GM18861 (cell line): ENCODE measurements around the gene RNF220.

Source experiments
- ATAC-seq: cut with Tn5 transposase; IDR thresholded peaks from one replicate; pipeline ENCODE4 v1.9.1; 2021; ENCODE audit not compliant: unreplicated experiment

RNF220 gene

GRCh38 chr1:44406737-44407429, 1.8 kb downstream of the RNF220 start:
- no peak for ATAC-seq

DNA sequence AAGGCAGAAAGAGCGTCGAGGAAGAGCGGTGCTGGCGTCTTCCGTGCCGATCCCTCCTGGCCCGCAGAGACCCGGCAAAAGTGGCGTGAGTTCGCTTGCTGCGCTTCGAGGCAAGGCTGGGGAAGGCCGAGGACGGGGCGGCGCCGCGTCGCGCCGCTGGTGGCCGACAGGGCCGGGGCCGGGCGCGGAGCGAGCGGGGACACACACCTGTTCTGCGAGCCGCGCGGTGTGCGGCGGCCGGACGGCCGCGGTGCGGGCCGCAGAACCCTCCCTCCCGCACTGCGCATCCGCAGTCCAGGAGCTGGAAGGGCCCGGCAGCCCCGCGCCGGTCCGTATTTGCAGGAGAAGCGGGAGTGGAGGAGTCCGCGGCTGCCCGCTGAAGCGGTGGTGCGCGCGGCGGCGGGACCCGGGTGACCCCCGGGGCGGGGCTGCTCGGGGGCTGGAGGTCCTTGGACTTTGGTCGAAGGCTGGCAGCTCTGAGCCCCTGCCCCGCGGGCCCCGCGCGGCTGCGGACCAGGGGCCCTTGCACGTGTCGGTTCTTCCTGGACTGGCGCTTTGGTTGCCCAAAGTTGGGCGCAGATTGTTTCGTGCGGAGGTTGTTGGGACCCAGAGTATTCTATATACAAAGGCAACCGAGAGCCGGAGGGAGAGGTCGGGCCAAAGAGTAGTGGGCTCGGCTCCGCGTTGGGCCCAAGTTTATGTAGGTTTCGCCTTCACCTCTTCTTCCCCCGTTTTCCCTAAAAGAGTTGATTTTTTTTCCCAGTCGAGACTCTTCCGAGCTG, 2.6 kb downstream of the RNF220 start:
- ATAC-seq, result no peak

- ATAC-seq, result no peak
Observed at GRCh38 chr1:44408212-44408582, 3.1 kb downstream of the RNF220 start.

DNA sequence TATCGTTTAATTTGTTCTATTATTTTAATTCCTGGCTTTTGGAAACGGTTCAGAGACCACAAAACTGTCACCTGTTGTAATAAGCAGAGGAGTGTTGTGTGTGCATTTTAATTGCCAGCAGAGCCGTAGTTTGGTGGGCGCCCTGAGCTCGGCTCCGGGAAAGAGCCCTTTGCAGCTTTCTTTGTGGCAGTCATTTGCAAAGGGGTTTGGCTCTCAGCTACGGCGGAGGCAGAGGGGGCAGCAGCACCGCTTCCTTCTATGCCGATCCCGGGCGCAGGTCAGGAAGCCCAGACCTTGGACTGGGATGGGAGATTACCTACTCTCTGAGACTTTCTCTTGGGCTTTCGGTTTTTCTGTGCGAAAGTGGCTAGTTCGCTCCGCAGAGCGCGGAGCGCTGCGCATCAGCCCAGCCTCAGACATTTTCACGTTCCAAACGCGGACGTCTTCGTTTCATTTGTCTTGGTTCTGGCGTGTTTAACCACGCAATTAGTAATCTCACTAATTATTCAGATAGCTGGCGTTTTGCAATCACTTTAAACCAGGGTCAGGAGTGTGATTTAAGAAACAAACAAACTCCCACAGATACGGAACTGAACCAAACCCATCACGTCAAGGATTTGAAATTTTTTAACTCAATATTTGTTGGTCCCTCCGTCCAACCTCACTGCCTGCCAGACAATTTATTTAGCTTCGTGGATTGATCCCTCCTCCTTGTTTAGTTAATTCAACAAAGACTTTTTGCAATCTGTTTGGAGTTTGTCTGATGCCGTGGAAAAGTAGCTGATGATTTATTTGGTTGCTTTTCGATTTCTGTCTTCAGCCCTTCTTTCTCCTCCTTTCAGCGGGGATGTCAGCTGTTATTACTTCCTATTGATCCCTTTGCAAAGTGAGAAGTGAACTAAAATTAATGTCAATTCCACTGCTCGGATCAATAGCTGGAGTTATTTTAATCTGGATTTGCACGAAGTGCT, 3.9 kb downstream of the RNF220 start:
- ATAC-seq, result no peak

GRCh38 chr1:44409757-44410156, 4.7 kb downstream of the RNF220 start:
- no peak for ATAC-seq

DNA sequence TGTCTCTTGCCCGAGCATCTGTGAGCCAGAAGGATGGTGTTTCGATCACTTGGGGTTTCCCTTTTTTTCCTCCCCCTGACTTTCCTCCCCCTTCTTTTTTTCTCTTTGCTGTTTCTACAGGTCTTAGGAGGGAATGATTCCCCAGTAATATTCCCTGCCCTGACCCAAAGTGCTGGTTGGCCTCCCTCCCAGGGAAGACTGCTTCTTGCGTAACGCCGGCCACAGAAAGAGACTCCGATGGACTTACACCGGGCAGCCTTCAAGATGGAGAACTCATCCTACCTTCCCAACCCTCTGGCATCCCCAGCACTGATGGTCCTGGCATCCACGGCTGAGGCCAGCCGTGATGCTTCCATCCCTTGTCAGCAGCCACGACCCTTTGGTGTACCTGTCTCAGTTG, 6.8 kb downstream of the RNF220 start:
- no peak for ATAC-seq

DNA sequence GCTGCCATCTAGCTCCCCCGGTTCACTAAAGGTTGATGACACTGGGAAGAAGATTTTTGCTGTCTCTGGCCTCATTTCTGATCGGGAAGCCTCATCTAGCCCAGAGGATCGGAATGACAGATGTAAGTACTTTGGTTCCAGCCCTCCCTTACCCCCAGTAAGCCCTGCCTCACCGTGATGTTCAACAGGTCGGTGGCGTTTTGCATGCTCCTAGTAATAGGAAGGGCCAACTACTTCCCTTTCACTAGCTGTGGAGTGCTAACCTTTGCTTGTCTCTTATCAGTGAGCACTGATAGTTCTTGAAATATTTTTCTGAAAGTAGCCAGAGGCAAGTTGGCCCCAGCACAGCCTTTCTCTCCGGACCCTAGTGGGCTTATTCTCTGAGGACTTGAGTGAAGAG, 7.5 kb downstream of the RNF220 start:
- ATAC-seq, result no peak

DNA sequence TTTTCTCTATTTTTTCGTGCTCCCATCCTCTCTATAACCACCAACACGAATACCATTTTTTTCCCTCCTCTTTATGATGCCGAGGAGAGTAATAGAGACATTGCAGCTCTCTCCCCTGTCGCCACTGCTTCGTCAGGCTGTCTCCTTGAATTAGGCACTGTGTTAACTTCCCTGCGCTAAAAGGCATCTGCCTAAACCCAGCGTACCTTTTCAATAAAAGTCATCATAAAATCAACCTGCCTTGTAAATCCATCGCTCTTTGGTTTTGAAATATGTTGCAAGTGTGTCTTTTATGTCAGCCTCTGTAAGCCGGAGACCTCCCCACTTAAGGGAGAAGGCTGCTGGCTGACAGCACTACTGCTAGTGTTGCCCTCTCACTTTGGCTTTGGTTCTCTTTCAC, 8.7 kb downstream of the RNF220 start:
- ATAC-seq, result no peak

DNA sequence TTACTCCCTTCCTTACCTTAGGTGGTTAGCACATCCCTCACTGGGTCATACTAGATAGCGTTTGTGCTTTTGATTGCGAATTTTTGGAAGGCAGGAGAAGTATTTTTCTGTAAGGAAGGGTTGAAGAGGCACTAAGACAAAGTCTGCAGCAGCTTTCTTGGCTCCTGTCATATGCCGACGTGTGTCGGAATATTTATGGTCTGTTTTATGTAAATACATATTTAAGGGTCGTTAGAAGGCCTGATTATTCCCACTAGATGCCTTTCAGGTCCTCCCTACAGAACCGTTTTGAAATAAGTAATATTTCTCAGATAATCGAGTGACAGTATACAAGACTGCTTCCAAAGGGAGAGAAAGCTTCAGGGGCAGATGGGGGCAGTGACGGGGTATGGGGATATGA, 10.0 kb downstream of the RNF220 start:
- ATAC-seq, result no peak

DNA sequence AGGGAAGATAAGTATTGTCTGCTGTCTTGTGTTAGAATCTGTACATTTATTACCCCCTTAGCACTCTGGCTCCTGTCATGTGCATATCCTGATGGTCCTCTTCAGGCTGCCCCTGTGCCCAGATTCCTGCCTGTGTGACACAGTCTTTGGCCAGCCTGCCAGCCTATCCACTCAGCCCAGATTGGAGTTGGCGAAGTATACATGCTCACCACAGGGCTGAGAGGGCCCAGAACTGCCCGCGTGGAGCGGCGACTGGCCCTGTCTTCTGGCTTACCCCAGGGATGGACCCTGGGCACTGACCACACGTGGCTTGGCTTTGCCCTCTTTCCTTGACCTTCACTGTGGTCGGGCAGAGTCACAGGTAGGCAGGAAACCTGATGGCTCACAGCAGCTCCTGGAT, 11.4 kb downstream of the RNF220 start:
- ATAC-seq, result no peak

DNA sequence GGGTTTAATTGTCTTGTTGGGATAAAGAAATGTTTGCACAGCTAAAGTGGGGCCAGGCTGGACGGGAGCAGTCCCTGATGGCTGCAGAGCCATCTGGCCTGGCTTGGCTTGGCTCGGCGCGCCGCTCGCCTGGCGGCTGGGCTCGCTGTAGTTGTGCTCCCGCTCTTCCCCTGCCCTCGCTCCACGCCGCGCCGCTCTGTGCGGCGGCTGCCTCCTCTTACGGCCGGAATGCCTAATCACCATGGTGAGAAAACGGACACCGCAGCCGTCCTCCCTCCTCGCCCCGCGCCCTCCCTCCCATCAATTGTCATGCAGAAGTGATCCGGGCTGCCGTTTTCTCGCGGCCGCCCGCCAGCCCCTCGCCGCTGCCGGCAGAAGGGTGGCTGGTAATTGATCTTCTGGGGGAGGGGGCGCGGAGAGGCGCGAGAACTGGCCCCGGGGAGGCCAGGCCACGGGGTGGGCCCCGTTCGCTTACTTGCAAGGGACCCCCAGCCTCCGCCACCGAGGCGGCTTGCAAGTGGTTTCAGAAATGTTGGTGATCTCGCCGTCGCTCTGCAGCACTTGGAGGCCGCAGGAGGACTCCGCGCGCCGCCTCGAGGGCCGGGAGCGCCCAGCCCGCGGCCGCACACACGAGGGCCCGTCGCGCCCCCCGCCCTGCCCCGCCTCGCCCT, 12.4 kb downstream of the RNF220 start:
- ATAC-seq, result no peak

DNA sequence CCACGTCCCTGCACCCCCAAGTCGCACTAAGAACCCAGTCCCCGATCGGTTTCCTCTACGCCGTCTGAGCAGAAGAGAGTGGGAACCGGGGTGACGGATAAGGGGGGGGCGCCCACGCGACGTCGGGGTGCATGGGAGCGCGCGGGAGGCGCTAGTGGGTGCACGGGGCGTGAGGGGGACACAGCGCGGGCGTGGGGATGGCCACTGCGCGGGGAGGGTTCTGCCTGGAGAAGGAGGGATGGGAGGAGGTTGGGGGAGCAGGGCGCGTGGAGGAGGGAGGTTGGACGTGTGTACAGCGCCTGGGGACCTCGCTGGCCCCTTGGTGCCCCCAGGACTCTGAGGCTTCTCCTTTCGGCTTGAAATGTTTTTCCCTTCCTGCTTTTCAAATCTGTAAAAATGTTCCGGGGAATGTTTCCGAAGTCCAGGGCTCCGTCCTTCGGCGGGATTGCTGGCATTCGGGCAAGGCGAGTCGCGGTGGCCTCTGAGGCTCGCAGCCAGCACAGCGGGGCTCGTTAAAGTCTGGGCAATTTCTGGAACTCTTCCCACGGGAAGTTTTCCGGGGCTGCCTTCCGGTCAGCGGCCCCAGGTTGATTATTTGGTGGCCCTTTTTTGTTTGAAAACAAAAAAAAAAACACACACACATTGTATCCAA, 13.1 kb downstream of the RNF220 start:
- no peak for ATAC-seq

DNA sequence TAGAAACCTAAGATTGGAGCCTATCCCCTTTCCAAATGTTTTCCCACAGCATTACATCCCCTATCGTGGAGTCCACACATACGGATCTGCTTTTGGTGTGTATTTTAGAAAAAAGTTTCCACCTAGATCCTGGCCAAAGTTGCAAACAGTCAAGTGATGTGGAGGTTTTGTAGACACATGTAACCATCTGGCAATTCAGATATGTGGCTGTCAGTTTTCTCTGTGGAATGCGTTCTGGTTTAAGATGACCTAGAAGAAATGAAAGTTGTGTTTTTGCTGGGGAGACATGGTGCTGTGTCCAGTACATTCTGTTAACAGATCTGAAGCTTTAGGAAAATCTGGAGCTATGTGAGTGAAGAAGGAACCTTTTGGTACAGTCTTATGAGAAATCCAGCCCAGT, 14.8 kb downstream of the RNF220 start:
- no peak for ATAC-seq

- ATAC-seq, result no peak
Observed at GRCh38 chr1:44420535-44420934, 15.5 kb downstream of the RNF220 start.

DNA sequence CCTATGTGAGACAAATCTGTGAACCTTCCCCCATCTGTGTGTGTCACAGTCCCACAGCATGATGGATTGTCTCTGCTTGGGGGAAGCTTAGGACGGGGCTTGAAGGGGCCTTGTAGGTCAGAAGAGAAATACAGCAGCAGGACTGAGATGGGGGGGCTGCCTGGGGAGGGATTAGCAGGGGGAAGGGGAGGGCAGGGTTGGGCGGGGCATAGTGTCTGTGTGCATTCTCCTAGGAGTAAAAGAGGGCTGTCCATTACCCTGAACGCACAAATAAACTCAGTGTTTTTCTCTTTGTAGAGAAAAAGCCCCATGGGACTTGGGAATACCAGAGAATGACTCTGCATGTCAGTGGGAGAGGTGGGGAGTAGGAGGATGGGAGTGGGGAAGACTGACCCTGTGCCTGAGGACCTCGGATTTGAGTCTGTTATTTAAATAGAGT, 16.4 kb downstream of the RNF220 start:
- ATAC-seq, result no peak

DNA sequence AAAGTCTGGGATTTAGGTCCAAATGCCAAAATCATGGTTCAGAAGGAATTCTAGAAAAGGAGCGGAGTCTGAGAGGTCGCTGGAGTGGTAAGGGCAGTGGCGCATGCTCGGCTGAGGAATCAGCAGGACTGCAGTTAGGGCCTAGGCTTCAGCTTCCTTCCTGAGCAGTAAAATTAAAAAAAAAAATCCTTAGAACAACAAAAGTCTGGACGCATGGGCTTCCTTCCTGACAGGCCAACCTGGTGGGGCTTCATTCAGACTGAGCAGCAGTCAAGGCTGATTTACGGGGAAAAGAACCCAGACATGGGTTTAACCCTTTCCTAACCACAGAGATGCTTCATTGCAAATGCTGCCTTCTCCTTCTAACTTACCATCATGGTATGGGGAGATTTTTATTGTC, 17.1 kb downstream of the RNF220 start:
- no peak for ATAC-seq

DNA sequence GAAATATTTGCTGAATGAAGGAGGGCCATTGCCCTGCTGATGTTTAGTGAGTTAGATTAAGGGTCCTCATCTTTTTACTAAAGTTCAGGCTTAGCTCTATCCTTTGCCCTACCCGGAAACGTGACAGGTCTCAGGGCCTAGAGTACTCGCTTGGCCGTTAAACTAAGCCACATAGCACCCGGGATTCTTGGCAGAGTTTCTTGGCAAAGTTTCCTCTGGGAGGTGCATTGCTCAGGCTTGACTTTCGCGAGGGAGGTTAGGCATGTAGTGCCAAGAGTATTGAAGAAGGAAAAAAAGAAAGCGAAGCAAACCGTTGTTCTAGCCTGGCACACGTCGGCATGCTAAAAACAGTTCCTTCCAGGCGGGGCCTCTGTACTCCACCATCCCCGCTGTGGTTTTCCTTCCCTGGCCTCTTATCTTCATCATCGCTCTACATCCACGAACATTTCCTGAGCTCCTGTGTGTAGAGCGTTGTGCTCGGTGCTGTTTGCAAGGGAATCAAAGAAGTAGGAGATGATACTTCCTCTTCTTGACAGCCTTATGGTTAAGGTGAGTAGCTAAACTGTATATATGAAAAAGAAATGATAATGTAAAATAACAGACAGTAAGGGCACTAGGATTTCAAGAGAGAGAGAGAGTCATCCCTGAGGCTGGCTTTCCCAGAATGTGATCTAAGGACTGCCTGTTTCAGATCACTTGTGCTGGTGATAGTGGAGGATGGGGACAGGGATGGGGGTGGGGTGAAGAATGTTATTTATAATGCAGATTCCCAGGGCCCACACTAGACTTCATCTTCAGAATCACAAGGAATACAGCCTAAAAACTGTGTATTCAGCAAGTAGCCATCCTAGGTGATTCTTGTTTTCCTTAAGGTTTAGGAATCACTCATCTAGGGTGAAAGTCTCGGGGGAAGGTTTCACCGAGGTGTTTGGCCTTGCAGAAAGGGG, 18.8 kb downstream of the RNF220 start:
- no peak for ATAC-seq

DNA sequence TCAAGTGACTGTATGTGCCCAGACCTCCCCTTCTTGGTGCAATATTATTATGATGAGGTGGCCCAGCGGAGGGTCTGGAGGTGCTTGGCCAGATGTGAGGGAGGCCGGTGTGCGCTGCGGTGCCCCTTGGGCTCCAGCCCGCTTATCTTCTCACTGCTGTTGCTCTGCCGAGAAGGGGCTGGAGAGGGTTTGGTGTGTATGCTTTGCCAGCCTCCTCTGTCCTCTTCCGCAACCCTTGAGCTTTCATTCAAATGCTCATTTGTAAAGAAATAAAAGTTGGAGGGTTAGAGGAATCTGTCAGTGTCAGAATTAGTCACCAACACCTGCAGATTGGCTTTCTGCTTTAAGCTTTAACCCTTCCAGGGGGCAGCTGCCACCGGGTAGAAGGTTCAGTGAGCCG, 19.7 kb downstream of the RNF220 start:
- ATAC-seq, result no peak

- ATAC-seq, result no peak
Observed at GRCh38 chr1:44425341-44426082, 20.5 kb downstream of the RNF220 start.
